T-helper 2 cell (primary cell): ENCODE data around the gene ARHGAP12.

ENCODE experiments used
- DNase-seq, 5 experiments: peaks; one replicate each; pipeline versions ENCODE4 v3.0.0 to v3.0.0-alpha.2; 2012 to 2022

ARHGAP12 gene

GRCh38 chr10:31947144-31947926 is 18.7 kb upstream of the ARHGAP12 start:
- no peak for DNase-seq

GRCh38 chr10:31945392-31945791 is 16.8 kb upstream of the ARHGAP12 start:
- DNase-seq: no peak

GRCh38 chr10:31944071-31944433 is 15.4 kb upstream of the ARHGAP12 start:
- DNase-seq: no peak

GRCh38 chr10:31942892-31943291 is 14.3 kb upstream of the ARHGAP12 start:
- no peak for DNase-seq

GRCh38 chr10:31942435-31942834 is 13.8 kb upstream of the ARHGAP12 start:
- no peak for DNase-seq

GRCh38 chr10:31940839-31941653 is 12.4 kb upstream of the ARHGAP12 start:
- DNase-seq: no peak

GRCh38 chr10:31939797-31940708 is 11.4 kb upstream of the ARHGAP12 start:
- no peak for DNase-seq

- DNase-seq: no peak
Observed at GRCh38 chr10:31937371-31937770, 8.7 kb upstream of the ARHGAP12 start.

- no peak for DNase-seq
Observed at GRCh38 chr10:31936933-31937332, 8.3 kb upstream of the ARHGAP12 start.

- no peak for DNase-seq
Observed at GRCh38 chr10:31936086-31936485, 7.5 kb upstream of the ARHGAP12 start.

GRCh38 chr10:31935678-31936077 is 7.0 kb upstream of the ARHGAP12 start:
- no peak for DNase-seq

- DNase-seq: peak in 1 of 5 experiments; percentile 26
Observed at GRCh38 chr10:31932838-31933237, 4.2 kb upstream of the ARHGAP12 start.

GRCh38 chr10:31930856-31931255 is 2.2 kb upstream of the ARHGAP12 start:
- no peak for DNase-seq

GRCh38 chr10:31930023-31930751 is 1.6 kb upstream of the ARHGAP12 start:
- peak in 3 of 5 experiments; percentile 8 to 95 (median 70) for DNase-seq

- DNase-seq: peak in 4 of 5 experiments; percentile 7 to 61 (median 15)
Observed at GRCh38 chr10:31929261-31930022, 811 bp upstream of the ARHGAP12 start.

- DNase-seq: peak; percentile 18 to 83 (median 46)
Observed at GRCh38 chr10:31927884-31928548, 615 bp downstream of the ARHGAP12 start.

GRCh38 chr10:31927565-31927883 is 1.1 kb downstream of the ARHGAP12 start:
- DNase-seq: peak in 2 of 5 experiments; percentile 5 to 54

GRCh38 chr10:31926765-31927564 is 1.7 kb downstream of the ARHGAP12 start:
- DNase-seq: peak in 1 of 5 experiments; percentile 25

- no peak for DNase-seq
Observed at GRCh38 chr10:31926160-31926559, 2.5 kb downstream of the ARHGAP12 start.

- peak in 1 of 5 experiments; percentile 50 for DNase-seq
Observed at GRCh38 chr10:31924833-31925232, 3.8 kb downstream of the ARHGAP12 start.
